K562 (cell line): ENCODE data around the gene RING1.

ENCODE experiments used
- BRF1 ChIP-seq: IDR thresholded peaks from 3 replicates; pipeline ENCODE4 v1.6.1; 2011; ENCODE audit warnings: borderline replicate concordance, mild to moderate bottlenecking; ENCODE audit not compliant: insufficient read length; ENCODE audit errors: extremely low read depth
- EP300 ChIP-seq: IDR thresholded peaks from 2 replicates; pipeline ENCODE4 v1.6.1; 2012; ENCODE audit warnings: low read length, improper control_type of control experiment
- FOXM1 ChIP-seq, 2 experiments: fragments of 450-650 bp in 1 of 2; sonication (generic) in 1 of 2; formaldehyde crosslinking in 1 of 2; IDR thresholded peaks; 2 replicates each; pipeline versions ENCODE4 v1.6.1 to v1.9.0; 2017 to 2022; ENCODE audit warnings: low read depth in 2 of 2, mild to moderate bottlenecking in 2 of 2, missing genetic modification reagents in 1 of 2, moderate library complexity in 1 of 2
- JUND ChIP-seq, 2 experiments: IDR thresholded peaks; 2 replicates in 1 of 2; 3 replicates in 1 of 2; pipeline ENCODE4 v1.6.1; 2011; ENCODE audit warnings: borderline replicate concordance in 2 of 2, low read depth in 2 of 2, low read length in 2 of 2, improper control_type of control experiment in 1 of 2, missing biosample characterization in 1 of 2, missing genetic modification characterization in 1 of 2, missing genetic modification reagents in 1 of 2
- SIN3B ChIP-seq: fragments of 450-650 bp; IDR thresholded peaks from 2 replicates; pipeline ENCODE4 v1.6.1; 2017; ENCODE audit warnings: low read depth, mild to moderate bottlenecking, moderate library complexity
- ZNF23 ChIP-seq: fragments of 250-450 bp; sonication (Bioruptor Pico); IDR thresholded peaks from 2 replicates; pipeline ENCODE4 v1.4.0; 2020; ENCODE audit warnings: mild to moderate bottlenecking
- TF ChIP-seq, protein P1 (sequence below), 2 experiments: fragments of 450-650 bp in 1 of 2; sonication (generic) in 1 of 2; formaldehyde crosslinking; conservative IDR thresholded peaks; 2 replicates each; pipeline versions ENCODE4 v1.4.0 to v1.8.1; 2020 to 2022; ENCODE audit warnings: mild to moderate bottlenecking in 1 of 2, missing genetic modification reagents in 1 of 2

DNA sequence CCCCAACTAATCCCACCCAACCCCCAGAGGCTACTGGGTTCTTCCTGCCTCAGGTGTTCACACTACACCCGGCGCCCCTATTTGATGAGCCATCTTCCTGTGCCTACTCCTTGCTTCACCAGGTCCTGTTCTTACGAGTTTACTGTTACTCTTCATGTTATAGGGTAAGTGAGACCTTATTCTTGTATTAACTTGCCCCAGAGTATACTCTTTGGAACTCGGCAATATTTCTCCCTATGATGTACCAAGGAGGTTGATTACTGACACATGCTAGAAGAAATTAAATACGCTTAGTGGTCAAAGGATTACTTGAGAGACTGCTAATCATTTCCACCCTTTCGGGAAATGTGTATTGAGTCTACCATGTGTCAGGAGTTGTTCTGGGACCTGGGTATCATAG lies 8.9 kb downstream of the RING1 start:
- TF ChIP-seq, protein P1, sequence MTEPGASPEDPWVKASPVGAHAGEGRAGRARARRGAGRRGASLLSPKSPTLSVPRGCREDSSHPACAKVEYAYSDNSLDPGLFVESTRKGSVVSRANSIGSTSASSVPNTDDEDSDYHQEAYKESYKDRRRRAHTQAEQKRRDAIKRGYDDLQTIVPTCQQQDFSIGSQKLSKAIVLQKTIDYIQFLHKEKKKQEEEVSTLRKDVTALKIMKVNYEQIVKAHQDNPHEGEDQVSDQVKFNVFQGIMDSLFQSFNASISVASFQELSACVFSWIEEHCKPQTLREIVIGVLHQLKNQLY (CRISPR knock-in tag; conservative IDR thresholded peaks at IDR 0.05), result no peak
- TF ChIP-seq BRF1 (no peak), FOXM1 (IDR thresholded peaks at IDR 0.05; ENCODE audit: low read depth) (no peak), FOXM1 (CRISPR knock-in tag; IDR thresholded peaks at IDR 0.05; ENCODE audit: low read depth) (no peak), SIN3B (no peak), ZNF23 (no peak), EP300 (no peak), JUND (IDR thresholded peaks at IDR 0.05; ENCODE audit: borderline replicate concordance, low read depth, low read length) (no peak), JUND (tag; IDR thresholded peaks at IDR 0.05; ENCODE audit: borderline replicate concordance, low read depth, low read length) (no peak)
